Hematopoietic multipotent progenitor cell treated with erythropoietin and hydrocortisone succinate and interleukin-3 and kit ligand, for 4 days (in vitro differentiated cells): ENCODE results near the gene TNN.

ENCODE experiments used
- DNase-seq: peaks from one replicate; pipeline ENCODE4 v3.0.0-alpha.2; 2015

The TNN gene

GRCh38 chr1:175148068-175148467 lies 80.4 kb downstream of the TNN start:
- no peak for DNase-seq

- no peak for DNase-seq
Observed at GRCh38 chr1:175150596-175151319, 83.1 kb downstream of the TNN start.

DNA sequence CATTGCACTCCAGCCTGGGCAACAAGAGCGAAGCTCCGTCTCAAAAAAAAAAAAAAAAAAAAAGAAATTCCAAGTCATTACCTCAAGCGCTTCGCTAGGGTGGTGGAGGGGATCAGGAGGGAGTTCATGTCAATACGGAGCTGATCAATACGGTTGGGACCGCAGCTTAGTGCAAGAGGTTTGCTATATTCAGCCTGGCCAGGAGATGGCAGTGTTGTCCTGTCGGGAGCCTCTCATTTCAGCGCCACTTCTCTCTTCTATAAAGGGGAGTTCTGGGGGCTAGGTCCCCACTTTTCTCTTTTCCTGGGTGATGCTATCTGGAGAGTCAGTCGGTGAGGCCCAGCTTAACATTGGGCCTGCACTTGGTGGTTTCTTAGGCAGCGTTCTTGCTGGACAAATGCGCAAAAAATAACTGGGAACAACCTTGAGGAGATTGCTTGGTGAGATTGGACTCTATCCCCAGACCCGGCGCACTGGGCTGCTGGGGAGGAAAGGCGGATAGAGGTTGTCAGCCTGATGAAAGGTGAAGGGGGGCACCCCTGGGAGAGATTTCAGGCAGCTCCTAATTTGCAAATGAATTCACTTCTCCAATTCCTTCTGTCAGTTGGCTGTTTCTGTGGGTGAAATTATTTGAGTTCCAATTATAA lies 84.5 kb downstream of the TNN start:
- DNase-seq, result peak; percentile 77

DNA sequence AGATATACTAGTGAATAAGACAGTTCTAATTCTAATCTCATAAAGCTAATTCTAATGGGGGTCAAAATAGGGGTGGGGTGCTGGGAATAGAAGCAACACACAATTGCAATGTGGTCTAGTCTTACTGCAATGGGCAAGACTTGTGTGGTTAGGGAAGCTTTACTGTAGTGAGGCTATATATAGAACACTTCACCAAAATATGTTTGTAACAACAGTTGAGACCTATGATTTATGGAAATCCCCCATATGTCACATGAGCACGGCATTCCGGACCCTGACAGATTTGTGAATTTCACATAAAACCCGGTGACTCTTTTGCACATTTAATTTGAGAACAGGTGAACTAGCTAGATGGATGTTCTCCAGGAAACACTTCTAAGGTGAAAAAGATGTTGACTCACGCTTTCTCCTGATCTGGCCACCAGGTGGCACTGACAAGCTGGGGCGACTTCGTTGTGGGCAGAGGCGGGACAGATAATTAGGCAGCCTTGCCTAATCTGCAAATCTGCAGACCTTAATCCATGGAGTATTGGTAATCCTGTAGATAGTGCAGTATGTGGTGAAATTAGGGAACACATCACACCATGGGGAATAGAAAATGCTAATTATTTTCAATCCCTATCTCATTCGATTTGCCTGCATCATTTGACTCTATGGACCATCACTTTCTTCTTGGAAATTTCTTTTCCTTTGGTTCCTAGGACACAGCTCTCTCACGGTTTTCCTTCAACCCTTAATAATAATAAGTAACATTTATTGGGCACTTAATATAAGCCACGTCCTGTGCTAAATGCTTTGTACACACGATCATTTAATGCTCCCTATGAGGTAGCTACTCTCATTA lies 87.2 kb downstream of the TNN start:
- DNase-seq, result peak; percentile 83

GRCh38 chr1:175155473-175155856 lies 87.8 kb downstream of the TNN start:
- no peak for DNase-seq

GRCh38 chr1:175155936-175156335 lies 88.3 kb downstream of the TNN start:
- no peak for DNase-seq

- no peak for DNase-seq
Observed at GRCh38 chr1:175157200-175157599, 89.6 kb downstream of the TNN start.

- no peak for DNase-seq
Observed at GRCh38 chr1:175158170-175158591, 90.5 kb downstream of the TNN start.

GRCh38 chr1:175162955-175163354 lies 95.3 kb downstream of the TNN start:
- DNase-seq, result no peak

DNA sequence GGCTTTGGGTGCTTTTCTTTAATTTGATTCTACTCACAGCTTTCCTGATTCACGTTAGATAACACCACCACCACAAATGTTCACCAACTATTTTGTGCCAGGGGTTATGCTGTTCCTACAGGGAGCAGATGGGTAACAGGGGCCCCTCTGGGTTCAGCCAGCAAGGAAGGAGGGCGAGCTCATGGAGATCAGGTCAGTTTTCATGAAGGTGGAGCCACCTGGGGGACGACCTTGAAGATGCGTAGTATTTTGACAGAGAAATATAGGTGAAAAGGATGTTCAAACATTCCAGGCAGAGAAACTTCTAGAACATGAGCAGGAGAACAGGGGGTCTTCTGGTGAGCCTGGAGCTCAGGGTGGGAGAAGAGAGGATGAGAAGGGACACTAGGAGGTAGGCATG lies 96.1 kb downstream of the TNN start:
- no peak for DNase-seq

DNA sequence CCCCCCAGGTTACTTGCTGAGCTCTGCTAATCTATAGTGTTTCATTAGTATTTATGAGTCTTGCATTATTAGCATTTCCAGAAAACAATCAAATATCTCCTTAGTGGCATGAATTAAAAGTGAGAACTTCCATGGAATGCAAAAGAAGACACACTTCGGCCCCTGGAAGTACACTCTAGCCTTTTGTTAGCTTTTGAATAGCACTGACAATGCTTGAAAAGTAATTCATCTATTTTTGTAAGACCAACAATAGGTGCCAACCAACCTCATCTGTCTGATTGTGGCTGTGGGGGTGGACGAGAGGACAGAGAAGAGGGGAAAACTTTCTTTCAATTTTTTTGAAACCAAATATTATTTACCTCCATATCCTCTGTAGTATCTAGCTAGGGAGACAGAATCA lies 97.1 kb downstream of the TNN start:
- no peak for DNase-seq

DNA sequence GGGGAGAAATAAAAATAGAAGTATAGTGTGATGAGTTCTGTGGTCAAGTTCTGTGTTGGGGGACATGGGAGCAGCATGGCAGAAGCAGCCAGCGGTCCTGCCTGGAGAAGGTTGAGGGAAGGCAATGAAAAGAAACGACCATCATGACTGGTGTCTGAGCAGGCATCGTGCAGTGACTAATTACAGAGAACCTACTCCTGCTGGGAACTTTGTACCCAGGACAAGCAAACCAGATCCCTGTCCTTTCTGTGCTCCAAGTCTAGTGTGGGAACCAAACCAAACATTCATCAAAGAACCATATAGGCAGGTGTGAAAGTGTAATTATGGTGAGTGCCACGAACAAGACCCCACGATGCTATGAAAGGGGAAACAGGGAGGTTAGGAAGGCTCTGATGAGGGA lies 99.1 kb downstream of the TNN start:
- no peak for DNase-seq

DNA sequence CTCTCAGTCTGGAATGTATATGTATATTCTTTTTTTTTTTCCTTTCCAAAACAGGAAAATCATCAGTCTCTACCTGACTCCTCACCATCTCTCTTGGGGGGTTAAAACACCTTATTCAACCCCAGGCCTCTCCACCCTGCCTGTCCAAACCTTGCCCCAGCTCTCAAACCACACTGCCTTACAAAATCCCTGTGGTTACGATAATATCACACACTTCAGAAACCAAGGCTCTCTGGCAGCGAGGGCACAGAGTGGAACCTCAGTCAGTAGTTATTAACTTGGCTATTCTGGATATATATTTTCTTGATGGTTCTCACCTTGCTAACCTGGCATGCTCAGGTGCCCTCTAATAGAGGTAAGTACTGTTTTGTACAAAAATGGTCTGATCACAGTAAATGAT lies 100.2 kb downstream of the TNN start:
- DNase-seq, result peak; percentile 70

DNA sequence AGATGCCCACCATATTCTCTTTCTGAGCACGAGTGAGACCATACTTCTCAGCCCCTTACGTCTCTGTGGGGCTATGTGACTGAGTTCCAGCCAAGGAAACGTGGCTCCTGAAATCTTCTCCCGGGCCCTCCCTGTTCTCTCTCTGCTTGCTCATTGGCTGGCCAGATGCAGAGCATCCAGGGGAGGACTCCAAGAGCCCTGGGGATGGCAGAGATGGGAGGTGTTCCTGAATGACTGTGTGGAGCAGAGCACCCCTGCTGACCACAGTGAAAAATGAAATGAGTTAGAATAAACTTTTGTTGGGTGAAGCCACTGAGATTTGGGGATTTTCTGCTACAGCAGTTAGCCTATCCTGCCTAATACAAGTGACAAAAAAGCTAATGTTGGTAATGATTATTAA lies 101.1 kb downstream of the TNN start:
- DNase-seq, result no peak

- DNase-seq, result no peak
Observed at GRCh38 chr1:175169286-175170018, 101.8 kb downstream of the TNN start.

DNA sequence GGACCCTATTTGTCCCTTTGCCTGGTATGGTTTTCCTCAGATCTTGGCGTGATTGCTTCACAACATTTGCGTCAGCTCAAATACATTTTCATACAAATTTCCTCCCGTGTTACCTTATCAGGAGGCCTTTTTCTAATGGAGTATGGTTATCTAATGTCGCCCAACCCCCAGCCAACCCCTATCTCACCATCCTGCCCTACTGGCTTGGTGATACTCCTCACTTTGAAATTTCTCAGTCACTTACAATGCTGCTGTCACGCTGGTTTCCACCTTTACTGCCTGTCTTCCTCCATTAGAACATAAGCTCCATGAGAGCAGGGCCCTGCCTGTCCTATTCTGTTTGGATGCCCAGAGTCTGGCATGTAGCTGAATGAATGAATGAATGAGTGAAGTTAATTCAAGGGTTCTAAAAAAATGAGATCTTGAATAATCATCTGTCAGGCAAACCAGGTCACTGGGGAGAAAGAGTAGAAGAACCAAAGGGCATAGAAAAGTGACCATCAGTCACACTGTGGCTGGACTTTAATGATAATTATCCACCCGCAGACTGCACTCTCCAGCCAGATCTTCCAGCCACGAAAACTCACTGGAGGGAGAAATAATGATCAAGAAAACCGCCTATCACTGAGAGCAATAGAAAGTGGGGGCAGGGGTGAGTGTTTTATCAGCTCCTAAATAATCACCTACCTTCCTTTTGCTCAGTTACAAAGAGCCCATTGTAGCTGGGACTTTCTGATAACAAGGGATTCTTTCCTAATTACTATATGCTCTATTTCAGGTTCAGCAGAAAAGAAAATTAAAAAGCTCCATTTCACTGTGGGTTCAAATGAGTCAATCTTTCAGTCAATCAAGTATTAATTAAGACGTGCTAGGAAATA lies 103.6 kb downstream of the TNN start:
- peak; percentile 56 for DNase-seq

- no peak for DNase-seq
Observed at GRCh38 chr1:175172503-175172902, 104.9 kb downstream of the TNN start.

GRCh38 chr1:175173531-175173930 lies 105.9 kb downstream of the TNN start:
- DNase-seq, result peak; percentile 31

- no peak for DNase-seq
Observed at GRCh38 chr1:175174309-175175102, 106.9 kb downstream of the TNN start.

DNA sequence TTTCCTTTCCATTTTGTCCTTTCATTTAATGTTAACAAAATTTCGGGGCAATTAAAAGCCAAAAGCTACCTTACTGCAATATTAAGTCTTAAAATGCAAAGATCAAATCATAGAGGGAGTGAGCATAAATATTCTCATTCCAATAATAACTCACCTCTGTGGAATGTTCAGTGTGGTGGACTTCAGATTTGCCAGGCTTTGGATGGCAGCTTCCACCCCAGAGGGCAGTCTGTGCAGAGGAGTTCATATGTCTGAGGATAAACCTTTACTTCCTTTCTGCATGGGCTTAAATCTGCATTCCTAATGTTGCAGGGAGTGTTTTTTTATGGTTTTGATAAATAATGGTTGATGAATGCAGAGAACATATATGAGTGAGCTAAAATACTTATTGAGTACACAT lies 108.6 kb downstream of the TNN start:
- no peak for DNase-seq

GRCh38 chr1:175178056-175178455 lies 110.4 kb downstream of the TNN start:
- no peak for DNase-seq
